OCI-LY7 (cell line): ENCODE results near the gene ASCL5.

Source experiments
- EZH2phosphoT487 ChIP-seq: fragments of 200-600 bp; sonication (generic); IDR thresholded peaks from 2 replicates; pipeline ENCODE4 v1.6.1; 2018; ENCODE audit warnings: low read depth, borderline replicate concordance, mild to moderate bottlenecking, mixed run types, antibody characterized with exemption, low read length, moderate library complexity, mixed read lengths
- TF ChIP-seq, protein P1 (sequence below): fragments of 200-600 bp; sonication (generic); conservative IDR thresholded peaks from 2 replicates; pipeline ENCODE4 v1.5.1; 2014; ENCODE audit warnings: mild to moderate bottlenecking, antibody characterized with exemption, low read length, moderate library complexity, mixed read lengths

DNA sequence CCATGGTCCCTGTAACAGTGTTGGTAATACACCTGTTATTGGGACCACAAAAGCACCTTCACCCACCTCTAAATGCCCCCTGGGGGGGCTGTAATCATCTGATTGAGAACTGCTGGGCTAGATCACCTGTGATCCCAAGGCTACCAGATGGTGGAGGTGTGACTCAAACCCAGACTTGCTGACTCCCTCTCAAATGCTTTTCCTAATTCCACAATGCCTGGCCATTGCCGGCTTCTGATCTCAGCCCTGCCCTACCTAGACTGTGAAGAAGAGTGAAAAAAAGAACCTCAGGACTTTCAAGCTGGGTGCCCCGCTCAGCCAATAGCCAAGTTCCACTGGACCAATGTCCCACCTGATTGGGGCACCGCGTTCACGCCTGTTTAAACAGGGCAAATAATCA, 17.7 kb upstream of the ASCL5 start:
- TF ChIP-seq, protein P1, sequence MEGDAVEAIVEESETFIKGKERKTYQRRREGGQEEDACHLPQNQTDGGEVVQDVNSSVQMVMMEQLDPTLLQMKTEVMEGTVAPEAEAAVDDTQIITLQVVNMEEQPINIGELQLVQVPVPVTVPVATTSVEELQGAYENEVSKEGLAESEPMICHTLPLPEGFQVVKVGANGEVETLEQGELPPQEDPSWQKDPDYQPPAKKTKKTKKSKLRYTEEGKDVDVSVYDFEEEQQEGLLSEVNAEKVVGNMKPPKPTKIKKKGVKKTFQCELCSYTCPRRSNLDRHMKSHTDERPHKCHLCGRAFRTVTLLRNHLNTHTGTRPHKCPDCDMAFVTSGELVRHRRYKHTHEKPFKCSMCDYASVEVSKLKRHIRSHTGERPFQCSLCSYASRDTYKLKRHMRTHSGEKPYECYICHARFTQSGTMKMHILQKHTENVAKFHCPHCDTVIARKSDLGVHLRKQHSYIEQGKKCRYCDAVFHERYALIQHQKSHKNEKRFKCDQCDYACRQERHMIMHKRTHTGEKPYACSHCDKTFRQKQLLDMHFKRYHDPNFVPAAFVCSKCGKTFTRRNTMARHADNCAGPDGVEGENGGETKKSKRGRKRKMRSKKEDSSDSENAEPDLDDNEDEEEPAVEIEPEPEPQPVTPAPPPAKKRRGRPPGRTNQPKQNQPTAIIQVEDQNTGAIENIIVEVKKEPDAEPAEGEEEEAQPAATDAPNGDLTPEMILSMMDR = no peak
- TF ChIP-seq EZH2phosphoT487 = no peak
